ENCODE measurements around the gene SEMA3C.

SEMA3C gene

GRCh38 chr7:80719261-80719660 is 199.6 kb downstream of the SEMA3C start:
- no peak for TF ChIP-seq REST (IDR thresholded peaks at IDR 0.05; ENCODE audit: insufficient replicate concordance, low read depth)
- TF ChIP-seq SPI1 (IDR thresholded peaks at IDR 0.05; ENCODE audit: borderline replicate concordance, low read depth), result no peak
- Histone ChIP-seq H3K4me3 (replicated peaks; ENCODE audit: insufficient read depth, low read length) (no peak overlapping the region), H3K27me3 (ENCODE audit: insufficient read depth, poor library complexity, severe bottlenecking) (no peaks in the 10 kb centered on the region), H3K27ac (replicated peaks) (no peak overlapping the region)
- no peak for DNase-seq (ENCODE audit: low read depth in 1 of 2, low spot score in 1 of 2)

DNA sequence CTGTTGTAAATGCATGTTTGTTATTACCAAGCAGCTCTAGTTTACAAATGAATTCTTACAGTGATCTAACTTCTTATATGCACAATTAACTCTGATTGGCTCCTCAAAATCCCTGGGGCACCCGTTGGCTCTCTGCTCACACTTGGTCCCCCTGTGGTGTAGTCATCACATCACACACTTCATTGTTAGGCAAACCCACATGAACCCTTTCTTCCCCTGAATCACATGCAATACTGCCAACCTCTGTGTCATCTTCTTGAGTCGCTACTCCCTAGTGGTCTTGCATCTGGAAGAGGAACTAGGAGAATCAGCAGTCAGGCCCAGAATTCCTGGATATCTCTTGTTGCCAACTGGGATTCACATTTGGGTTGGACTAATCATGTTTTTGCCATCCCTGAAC is 207.3 kb downstream of the SEMA3C start:
- TF ChIP-seq REST (IDR thresholded peaks at IDR 0.05; ENCODE audit: insufficient replicate concordance, low read depth), result no peak
- TF ChIP-seq POLR2AphosphoS5 (IDR thresholded peaks at IDR 0.05; ENCODE audit: low read depth), result no peak
- no peak for TF ChIP-seq GABPA (IDR thresholded peaks at IDR 0.05; ENCODE audit: low read depth)
- TF ChIP-seq, protein P1, sequence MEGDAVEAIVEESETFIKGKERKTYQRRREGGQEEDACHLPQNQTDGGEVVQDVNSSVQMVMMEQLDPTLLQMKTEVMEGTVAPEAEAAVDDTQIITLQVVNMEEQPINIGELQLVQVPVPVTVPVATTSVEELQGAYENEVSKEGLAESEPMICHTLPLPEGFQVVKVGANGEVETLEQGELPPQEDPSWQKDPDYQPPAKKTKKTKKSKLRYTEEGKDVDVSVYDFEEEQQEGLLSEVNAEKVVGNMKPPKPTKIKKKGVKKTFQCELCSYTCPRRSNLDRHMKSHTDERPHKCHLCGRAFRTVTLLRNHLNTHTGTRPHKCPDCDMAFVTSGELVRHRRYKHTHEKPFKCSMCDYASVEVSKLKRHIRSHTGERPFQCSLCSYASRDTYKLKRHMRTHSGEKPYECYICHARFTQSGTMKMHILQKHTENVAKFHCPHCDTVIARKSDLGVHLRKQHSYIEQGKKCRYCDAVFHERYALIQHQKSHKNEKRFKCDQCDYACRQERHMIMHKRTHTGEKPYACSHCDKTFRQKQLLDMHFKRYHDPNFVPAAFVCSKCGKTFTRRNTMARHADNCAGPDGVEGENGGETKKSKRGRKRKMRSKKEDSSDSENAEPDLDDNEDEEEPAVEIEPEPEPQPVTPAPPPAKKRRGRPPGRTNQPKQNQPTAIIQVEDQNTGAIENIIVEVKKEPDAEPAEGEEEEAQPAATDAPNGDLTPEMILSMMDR (IDR thresholded peaks at IDR 0.05; ENCODE audit: insufficient read depth, low read length), result no peak
- TF ChIP-seq SPI1 (IDR thresholded peaks at IDR 0.05; ENCODE audit: borderline replicate concordance, low read depth), result no peak
- no peak for DNase-seq (ENCODE audit: low read depth in 1 of 2, low spot score in 1 of 2)
- H3K27ac ChIP-seq (replicated peaks), result no peak overlapping the region
- H3K27me3 ChIP-seq (ENCODE audit: insufficient read depth, poor library complexity, severe bottlenecking), result no peaks in the 10 kb centered on the region
- no peak overlapping the region for H3K4me3 ChIP-seq (replicated peaks; ENCODE audit: insufficient read depth, low read length)

DNA sequence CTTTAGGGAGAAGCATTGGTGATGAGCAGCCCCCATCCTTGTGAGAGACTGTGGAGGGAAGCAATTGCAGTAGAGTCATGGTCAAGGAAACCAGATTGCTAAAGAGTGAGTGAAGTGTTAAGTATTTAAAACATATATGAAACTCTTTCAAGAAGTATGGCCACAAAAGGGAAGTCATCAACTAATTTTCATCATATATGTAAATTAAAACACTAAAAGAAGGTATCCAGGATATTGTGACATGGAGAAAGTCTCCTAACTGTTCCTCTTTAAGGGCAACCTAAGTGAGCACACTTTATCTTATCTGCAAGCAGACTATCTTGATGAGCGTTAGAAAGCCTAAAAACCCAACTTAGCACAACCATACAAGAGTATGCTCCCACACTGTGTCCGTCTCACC is 210.7 kb downstream of the SEMA3C start:
- no peak overlapping the region for H3K4me3 ChIP-seq (replicated peaks; ENCODE audit: insufficient read depth, low read length)
- H3K27ac ChIP-seq (replicated peaks), result peak overlapping the region; percentile 83
- H3K27me3 ChIP-seq (ENCODE audit: insufficient read depth, poor library complexity, severe bottlenecking), result no peaks in the 10 kb centered on the region
- TF ChIP-seq REST (IDR thresholded peaks at IDR 0.05; ENCODE audit: insufficient replicate concordance, low read depth), result no peak
- peak; percentile 85 for TF ChIP-seq SPI1 (IDR thresholded peaks at IDR 0.05; ENCODE audit: borderline replicate concordance, low read depth)
- DNase-seq (ENCODE audit: low read depth in 1 of 2, low spot score in 1 of 2), result peak; percentile 63 to 66

DNA sequence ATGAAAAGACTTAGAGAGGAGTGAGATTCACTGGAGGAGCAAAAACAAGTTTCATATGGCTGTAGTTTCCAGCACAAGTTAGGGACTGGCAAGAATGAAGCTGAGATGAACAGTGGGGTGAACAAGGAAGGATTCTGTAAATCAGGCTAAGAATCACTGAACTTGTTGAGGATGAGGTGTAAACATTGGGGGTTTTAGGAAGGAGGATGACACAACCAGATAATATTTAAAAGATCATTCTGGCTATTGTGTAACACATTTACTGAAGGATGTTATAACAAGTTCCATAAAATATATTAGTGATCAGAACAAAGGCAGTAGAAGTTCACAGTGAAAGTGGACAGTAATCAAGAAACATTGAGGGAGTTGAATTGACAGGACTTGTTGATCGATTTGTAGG is 211.5 kb downstream of the SEMA3C start:
- Histone ChIP-seq H3K27me3 (ENCODE audit: insufficient read depth, poor library complexity, severe bottlenecking) (no peaks in the 10 kb centered on the region), H3K4me3 (replicated peaks; ENCODE audit: insufficient read depth, low read length) (no peak overlapping the region), H3K27ac (replicated peaks) (peak overlapping the region; percentile 83)
- TF ChIP-seq, protein P1 (IDR thresholded peaks at IDR 0.05; ENCODE audit: insufficient read depth, low read length), result no peak
- no peak for TF ChIP-seq POLR2AphosphoS5 (IDR thresholded peaks at IDR 0.05; ENCODE audit: low read depth)
- TF ChIP-seq REST (IDR thresholded peaks at IDR 0.05; ENCODE audit: insufficient replicate concordance, low read depth), result no peak
- no peak for TF ChIP-seq SPI1 (IDR thresholded peaks at IDR 0.05; ENCODE audit: borderline replicate concordance, low read depth)
- TF ChIP-seq GABPA (IDR thresholded peaks at IDR 0.05; ENCODE audit: low read depth), result no peak
- DNase-seq (ENCODE audit: low read depth in 1 of 2, low spot score in 1 of 2), result no peak
